ENCODE results near the gene ADAMTS18.

- TF ChIP-seq, protein P1, sequence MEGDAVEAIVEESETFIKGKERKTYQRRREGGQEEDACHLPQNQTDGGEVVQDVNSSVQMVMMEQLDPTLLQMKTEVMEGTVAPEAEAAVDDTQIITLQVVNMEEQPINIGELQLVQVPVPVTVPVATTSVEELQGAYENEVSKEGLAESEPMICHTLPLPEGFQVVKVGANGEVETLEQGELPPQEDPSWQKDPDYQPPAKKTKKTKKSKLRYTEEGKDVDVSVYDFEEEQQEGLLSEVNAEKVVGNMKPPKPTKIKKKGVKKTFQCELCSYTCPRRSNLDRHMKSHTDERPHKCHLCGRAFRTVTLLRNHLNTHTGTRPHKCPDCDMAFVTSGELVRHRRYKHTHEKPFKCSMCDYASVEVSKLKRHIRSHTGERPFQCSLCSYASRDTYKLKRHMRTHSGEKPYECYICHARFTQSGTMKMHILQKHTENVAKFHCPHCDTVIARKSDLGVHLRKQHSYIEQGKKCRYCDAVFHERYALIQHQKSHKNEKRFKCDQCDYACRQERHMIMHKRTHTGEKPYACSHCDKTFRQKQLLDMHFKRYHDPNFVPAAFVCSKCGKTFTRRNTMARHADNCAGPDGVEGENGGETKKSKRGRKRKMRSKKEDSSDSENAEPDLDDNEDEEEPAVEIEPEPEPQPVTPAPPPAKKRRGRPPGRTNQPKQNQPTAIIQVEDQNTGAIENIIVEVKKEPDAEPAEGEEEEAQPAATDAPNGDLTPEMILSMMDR (IDR thresholded peaks at IDR 0.05): no peak
- no peak for TF ChIP-seq POLR2A (IDR thresholded peaks at IDR 0.05)
Measured at GRCh38 chr16:77273815-77274214, 161.0 kb downstream of the ADAMTS18 start.
